Measurements from ENCODE around the gene SOCS1. TPM values are rescaled to one million over a fixed set of nuclear protein-coding genes. Genes with fewer than 3 reads are reported as not detected.
A peak's percentile ranks its signal among the peaks of the same experiment; 100 is the strongest.

SOCS1 gene
- 52.7 and 59.0 TPM in 2 replicates for polyA plus RNA-seq (2013)

GRCh38 chr16:11255737-11256660 is at the start of gene SOCS1:
TSS of gene SOCS1 (minus strand) at chr16:11256204. CDS start at chr16:11255478, 726 bp downstream.
- H3K14ac ChIP-seq (ENCODE audit: low read length): peak within 1 kb of the TSS; percentile 84
- peaks cover 18% of the 10 kb centered on the region for H3K79me2 ChIP-seq (ENCODE audit: control insufficient read depth, insufficient read depth, low read length, poor library complexity)
- WGBS (ENCODE audit: extremely low coverage, insufficient coverage, insufficient read length): no CpG with 5 or more reads among the region's 100 CpGs
- H4K8ac ChIP-seq (ENCODE audit: low read depth, low read length): peak within 1 kb of the TSS; percentile 75
- H4K12ac ChIP-seq (ENCODE audit: low read depth, low read length): peak within 1 kb of the TSS; percentile 39
- peak within 1 kb of the TSS; percentile 87 for H2BK5ac ChIP-seq (ENCODE audit: low read depth, low read length, poor library complexity)
- peak within 1 kb of the TSS; percentile 93 for H3K4me2 ChIP-seq (ENCODE audit: low read length)
- H3K36me3 ChIP-seq (ENCODE audit: control insufficient read depth in 1 of 2, insufficient read depth in 2 of 2, low read length in 2 of 2): peaks cover 4 to 8% of the 10 kb centered on the region in 2 experiments
- H2BK12ac ChIP-seq (ENCODE audit: low read length): peak within 1 kb of the TSS; percentile 73
- peaks cover 23% of the 10 kb centered on the region for H3K79me1 ChIP-seq (ENCODE audit: low read length)
- peak within 1 kb of the TSS; percentile 56 for H2AFZ ChIP-seq (ENCODE audit: insufficient read depth, low read length, poor library complexity)
- peak; percentile 83 to 92 for DNase-seq
- H3K4me3 ChIP-seq (ENCODE audit: low read depth, low read length): peak within 1 kb of the TSS; percentile 86
- H3K27ac ChIP-seq (ENCODE audit: low read depth, low read length): peak within 1 kb of the TSS; percentile 79
- H3K9me3 ChIP-seq (ENCODE audit: insufficient read depth, low read depth, low read length): peaks cover 2% of the 10 kb centered on the region
- peak within 1 kb of the TSS; percentile 78 for H3K9ac ChIP-seq (ENCODE audit: low read length)
- peak within 1 kb of the TSS; percentile 75 for H2BK120ac ChIP-seq (ENCODE audit: insufficient read depth, low read length, poor library complexity)
- peak within 1 kb of the TSS; percentile 73 for H3K4ac ChIP-seq (ENCODE audit: low read depth, low read length)
- peak within 1 kb of the TSS; percentile 84 for H3K18ac ChIP-seq (ENCODE audit: low read length)
- H2AK5ac ChIP-seq (ENCODE audit: low read length): peak within 1 kb of the TSS; percentile 44
- no peak within 1 kb of the TSS for H3K23ac ChIP-seq (ENCODE audit: low read length)
- H3K27me3 ChIP-seq (ENCODE audit: insufficient read depth, low read length): no peaks in the 10 kb centered on the region
- peak within 1 kb of the TSS; percentile 91 for H4K91ac ChIP-seq (ENCODE audit: low read depth, low read length)
- H3K4me1 ChIP-seq (ENCODE audit: control insufficient read depth in 1 of 2, insufficient read depth in 2 of 2, low read length in 2 of 2): peaks cover 21 to 31% of the 10 kb centered on the region in 2 experiments

GRCh38 chr16:11303405-11304138 is 47.6 kb upstream of the SOCS1 start:
- Histone ChIP-seq H3K9me3 (ENCODE audit: insufficient read depth, low read depth, low read length) (no peaks in the 10 kb centered on the region), H2BK5ac (ENCODE audit: low read depth, low read length, poor library complexity) (no peak overlapping the region), H3K4me3 (ENCODE audit: low read depth, low read length) (no peak overlapping the region), H3K4me2 (ENCODE audit: low read length) (no peak overlapping the region), H2AFZ (ENCODE audit: insufficient read depth, low read length, poor library complexity) (no peak overlapping the region), H3K18ac (ENCODE audit: low read length) (no peak overlapping the region), H3K36me3 (ENCODE audit: control insufficient read depth in 1 of 2, insufficient read depth in 2 of 2, low read length in 2 of 2) (no peaks in the 10 kb centered on the region), H3K9ac (ENCODE audit: low read length) (no peak overlapping the region), H3K79me1 (ENCODE audit: low read length) (peaks cover 4% of the 10 kb centered on the region), H3K27ac (ENCODE audit: low read depth, low read length) (no peak overlapping the region), H2AK5ac (ENCODE audit: low read length) (no peak overlapping the region), H2BK12ac (ENCODE audit: low read length) (peak overlapping the region; percentile 1), H3K27me3 (ENCODE audit: insufficient read depth, low read length) (no peaks in the 10 kb centered on the region), H4K8ac (ENCODE audit: low read depth, low read length) (peak overlapping the region; percentile 21), H3K79me2 (ENCODE audit: control insufficient read depth, insufficient read depth, low read length, poor library complexity) (no peaks in the 10 kb centered on the region), H4K91ac (ENCODE audit: low read depth, low read length) (peak overlapping the region; percentile 31), H3K4me1 (ENCODE audit: control insufficient read depth in 1 of 2, insufficient read depth in 2 of 2, low read length in 2 of 2) (peaks cover 8 to 9% of the 10 kb centered on the region in 2 experiments), H3K4ac (ENCODE audit: low read depth, low read length) (no peak overlapping the region), H3K14ac (ENCODE audit: low read length) (no peak overlapping the region), H4K12ac (ENCODE audit: low read depth, low read length) (no peak overlapping the region), H3K23ac (ENCODE audit: low read length) (no peak overlapping the region), H2BK120ac (ENCODE audit: insufficient read depth, low read length, poor library complexity) (peak overlapping the region; percentile 0)
- DNase-seq: peak; percentile 85 to 96
- no CpG with 5 or more reads among the region's 18 CpGs for WGBS (ENCODE audit: extremely low coverage, insufficient coverage, insufficient read length)

GRCh38 chr16:11302977-11303376 is 47.0 kb upstream of the SOCS1 start:
- Histone ChIP-seq H3K79me1 (ENCODE audit: low read length) (peaks cover 4% of the 10 kb centered on the region), H3K18ac (ENCODE audit: low read length) (no peak overlapping the region), H3K23ac (ENCODE audit: low read length) (no peak overlapping the region), H2AFZ (ENCODE audit: insufficient read depth, low read length, poor library complexity) (no peak overlapping the region), H3K27ac (ENCODE audit: low read depth, low read length) (no peak overlapping the region), H2BK5ac (ENCODE audit: low read depth, low read length, poor library complexity) (no peak overlapping the region), H3K4me1 (ENCODE audit: control insufficient read depth in 1 of 2, insufficient read depth in 2 of 2, low read length in 2 of 2) (peaks cover 8 to 9% of the 10 kb centered on the region in 2 experiments), H3K36me3 (ENCODE audit: control insufficient read depth in 1 of 2, insufficient read depth in 2 of 2, low read length in 2 of 2) (no peaks in the 10 kb centered on the region), H3K4me2 (ENCODE audit: low read length) (peak overlapping the region; percentile 7), H4K12ac (ENCODE audit: low read depth, low read length) (no peak overlapping the region), H4K8ac (ENCODE audit: low read depth, low read length) (no peak overlapping the region), H2BK12ac (ENCODE audit: low read length) (no peak overlapping the region), H4K91ac (ENCODE audit: low read depth, low read length) (no peak overlapping the region), H3K4me3 (ENCODE audit: low read depth, low read length) (no peak overlapping the region), H3K9me3 (ENCODE audit: insufficient read depth, low read depth, low read length) (no peaks in the 10 kb centered on the region), H3K9ac (ENCODE audit: low read length) (no peak overlapping the region), H3K27me3 (ENCODE audit: insufficient read depth, low read length) (no peaks in the 10 kb centered on the region), H3K4ac (ENCODE audit: low read depth, low read length) (no peak overlapping the region), H3K79me2 (ENCODE audit: control insufficient read depth, insufficient read depth, low read length, poor library complexity) (no peaks in the 10 kb centered on the region), H2BK120ac (ENCODE audit: insufficient read depth, low read length, poor library complexity) (no peak overlapping the region), H3K14ac (ENCODE audit: low read length) (no peak overlapping the region), H2AK5ac (ENCODE audit: low read length) (no peak overlapping the region)
- no peak for DNase-seq
- no CpG with 5 or more reads among the region's 4 CpGs for WGBS (ENCODE audit: extremely low coverage, insufficient coverage, insufficient read length)

- no peak overlapping the region for H4K8ac ChIP-seq (ENCODE audit: low read depth, low read length)
- H3K27ac ChIP-seq (ENCODE audit: low read depth, low read length): no peak overlapping the region
- H3K4me3 ChIP-seq (ENCODE audit: low read depth, low read length): no peak overlapping the region
- H3K14ac ChIP-seq (ENCODE audit: low read length): no peak overlapping the region
- peaks cover 9 to 17% of the 10 kb centered on the region in 2 experiments for H3K4me1 ChIP-seq (ENCODE audit: control insufficient read depth in 1 of 2, insufficient read depth in 2 of 2, low read length in 2 of 2)
- H2AFZ ChIP-seq (ENCODE audit: insufficient read depth, low read length, poor library complexity): no peak overlapping the region
- WGBS (ENCODE audit: extremely low coverage, insufficient coverage, insufficient read length): no CpG with 5 or more reads among the region's 4 CpGs
- H3K9ac ChIP-seq (ENCODE audit: low read length): no peak overlapping the region
- no peak overlapping the region for H4K12ac ChIP-seq (ENCODE audit: low read depth, low read length)
- H3K4me2 ChIP-seq (ENCODE audit: low read length): no peak overlapping the region
- H3K79me2 ChIP-seq (ENCODE audit: control insufficient read depth, insufficient read depth, low read length, poor library complexity): no peaks in the 10 kb centered on the region
- H3K18ac ChIP-seq (ENCODE audit: low read length): no peak overlapping the region
- H3K9me3 ChIP-seq (ENCODE audit: insufficient read depth, low read depth, low read length): no peaks in the 10 kb centered on the region
- H3K23ac ChIP-seq (ENCODE audit: low read length): no peak overlapping the region
- DNase-seq: no peak
- H2BK120ac ChIP-seq (ENCODE audit: insufficient read depth, low read length, poor library complexity): peak overlapping the region; percentile 45
- H3K36me3 ChIP-seq (ENCODE audit: control insufficient read depth in 1 of 2, insufficient read depth in 2 of 2, low read length in 2 of 2): no peaks in the 10 kb centered on the region
- H2AK5ac ChIP-seq (ENCODE audit: low read length): peak overlapping the region; percentile 36
- H3K4ac ChIP-seq (ENCODE audit: low read depth, low read length): no peak overlapping the region
- H3K27me3 ChIP-seq (ENCODE audit: insufficient read depth, low read length): no peaks in the 10 kb centered on the region
- peak overlapping the region; percentile 65 for H2BK12ac ChIP-seq (ENCODE audit: low read length)
- H2BK5ac ChIP-seq (ENCODE audit: low read depth, low read length, poor library complexity): no peak overlapping the region
- peak overlapping the region; percentile 39 for H4K91ac ChIP-seq (ENCODE audit: low read depth, low read length)
- peaks cover 4% of the 10 kb centered on the region for H3K79me1 ChIP-seq (ENCODE audit: low read length)
These were observed 45.9 kb upstream of the SOCS1 start for GRCh38 chr16:11301645-11302501.
